SK-N-SH treated with all-trans-retinoic acid at 6 μM for 48 hours (cell line): Measurements from ENCODE around the gene TFDP3.

Experiments
- ATAC-seq: fragments of 200-7000 bp; cut with Tn5 transposase; 3 replicates; pipeline ENCODE4 v1.9.1; 2020; ENCODE audit warnings: mild to moderate bottlenecking, moderate library complexity
- ARNTL ChIP-seq: fragments of 450-650 bp; formaldehyde crosslinking; IDR thresholded peaks from 2 replicates; pipeline ENCODE4 v1.5.0; 2020; ENCODE audit warnings: low read depth, mild to moderate bottlenecking, moderate library complexity, borderline replicate concordance
- BACH2 ChIP-seq: fragments of 250-450 bp; sonication (Bioruptor Pico); IDR thresholded peaks from 2 replicates; pipeline ENCODE4 v1.9.0; 2021; ENCODE audit warnings: mild to moderate bottlenecking, borderline replicate concordance
- CREB5 ChIP-seq: fragments of 250-450 bp; sonication (Bioruptor Pico); IDR thresholded peaks from 2 replicates; pipeline ENCODE4 v1.5.1; 2020; ENCODE audit warnings: low read depth, mild to moderate bottlenecking, moderate library complexity
- CSDC2 ChIP-seq: fragments of 250-450 bp; sonication (Bioruptor Pico); IDR thresholded peaks from 2 replicates; pipeline ENCODE4 v1.5.0; 2020; ENCODE audit warnings: mild to moderate bottlenecking, moderate library complexity
- ESRRG ChIP-seq: fragments of 250-450 bp; sonication (Bioruptor Pico); IDR thresholded peaks from 2 replicates; pipeline ENCODE4 v1.6.1; 2021; ENCODE audit warnings: mild to moderate bottlenecking
- GLIS3 ChIP-seq: fragments of 250-450 bp; sonication (Bioruptor Pico); IDR thresholded peaks from 2 replicates; pipeline ENCODE4 v1.5.0; 2020; ENCODE audit warnings: mild to moderate bottlenecking, moderate library complexity
- ISL1 ChIP-seq: fragments of 250-450 bp; sonication (Bioruptor Pico); IDR thresholded peaks from 2 replicates; pipeline ENCODE4 v2.1.2; 2022; ENCODE audit warnings: mild to moderate bottlenecking, moderate library complexity
- OSR1 ChIP-seq: fragments of 250-450 bp; sonication (Bioruptor Pico); IDR thresholded peaks from 2 replicates; pipeline ENCODE4 v1.8.0; 2022; ENCODE audit warnings: moderate library complexity, mild to moderate bottlenecking, inconsistent platforms
- POU6F1 ChIP-seq: fragments of 250-450 bp; sonication (Bioruptor Pico); IDR thresholded peaks from 2 replicates; pipeline ENCODE4 v1.8.0; 2021; ENCODE audit warnings: low read depth, mild to moderate bottlenecking, moderate library complexity, borderline replicate concordance
- PPARA ChIP-seq: fragments of 250-450 bp; sonication (Bioruptor Pico); IDR thresholded peaks from 2 replicates; pipeline ENCODE4 v1.5.0; 2020; ENCODE audit warnings: mild to moderate bottlenecking, borderline replicate concordance
- RARB ChIP-seq: fragments of 250-450 bp; sonication (Bioruptor Pico); IDR thresholded peaks from 2 replicates; pipeline ENCODE4 v1.8.0; 2021; ENCODE audit warnings: mild to moderate bottlenecking, moderate library complexity
- SNAI2 ChIP-seq: fragments of 250-450 bp; sonication (Bioruptor Pico); IDR thresholded peaks from 2 replicates; pipeline ENCODE4 v1.5.0; 2020; ENCODE audit warnings: mild to moderate bottlenecking, moderate library complexity
- TCF4 ChIP-seq: fragments of 250-450 bp; sonication (Bioruptor Pico); IDR thresholded peaks from 2 replicates; pipeline ENCODE4 v1.8.0; 2021; ENCODE audit warnings: mild to moderate bottlenecking, moderate library complexity, borderline replicate concordance
- TOX ChIP-seq: fragments of 250-450 bp; sonication (Bioruptor Pico); IDR thresholded peaks from 2 replicates; pipeline ENCODE4 v1.8.0; 2021; ENCODE audit warnings: mild to moderate bottlenecking, moderate library complexity, borderline replicate concordance
- ZC3H10 ChIP-seq: fragments of 250-450 bp; sonication (Bioruptor Pico); IDR thresholded peaks from 2 replicates; pipeline ENCODE4 v1.5.1; 2021; ENCODE audit warnings: mild to moderate bottlenecking, moderate library complexity
- ZFP3 ChIP-seq: fragments of 250-450 bp; sonication (Bioruptor Pico); IDR thresholded peaks from 2 replicates; pipeline ENCODE4 v1.5.0; 2020; ENCODE audit warnings: mild to moderate bottlenecking, moderate library complexity
- ZFP30 ChIP-seq: fragments of 450-650 bp; formaldehyde crosslinking; IDR thresholded peaks from 2 replicates; pipeline ENCODE4 v1.5.0; 2022; ENCODE audit warnings: mild to moderate bottlenecking, moderate library complexity
- ZNF565 ChIP-seq: fragments of 450-650 bp; formaldehyde crosslinking; conservative IDR thresholded peaks from 2 replicates; pipeline ENCODE4 v1.5.0; 2020; ENCODE audit warnings: low read depth, mild to moderate bottlenecking, moderate library complexity
- ZNF8 ChIP-seq: fragments of 450-650 bp; formaldehyde crosslinking; IDR thresholded peaks from 2 replicates; pipeline ENCODE4 v1.5.0; 2020; ENCODE audit warnings: mild to moderate bottlenecking, moderate library complexity
- TF ChIP-seq, protein P1 (sequence below): fragments of 250-450 bp; sonication (Bioruptor Pico); IDR thresholded peaks from 2 replicates; pipeline ENCODE4 v1.8.0; 2020; ENCODE audit warnings: mild to moderate bottlenecking, moderate library complexity, borderline replicate concordance
- TF ChIP-seq, protein P2 (sequence below): fragments of 250-450 bp; sonication (Bioruptor Pico); IDR thresholded peaks from 2 replicates; pipeline ENCODE4 v1.5.0; 2020; ENCODE audit warnings: mild to moderate bottlenecking, moderate library complexity
- TF ChIP-seq, protein P3 (sequence below): fragments of 250-450 bp; sonication (Bioruptor Pico); IDR thresholded peaks from 2 replicates; pipeline ENCODE4 v1.5.1; 2021; ENCODE audit warnings: mild to moderate bottlenecking, moderate library complexity

TFDP3 gene

DNA sequence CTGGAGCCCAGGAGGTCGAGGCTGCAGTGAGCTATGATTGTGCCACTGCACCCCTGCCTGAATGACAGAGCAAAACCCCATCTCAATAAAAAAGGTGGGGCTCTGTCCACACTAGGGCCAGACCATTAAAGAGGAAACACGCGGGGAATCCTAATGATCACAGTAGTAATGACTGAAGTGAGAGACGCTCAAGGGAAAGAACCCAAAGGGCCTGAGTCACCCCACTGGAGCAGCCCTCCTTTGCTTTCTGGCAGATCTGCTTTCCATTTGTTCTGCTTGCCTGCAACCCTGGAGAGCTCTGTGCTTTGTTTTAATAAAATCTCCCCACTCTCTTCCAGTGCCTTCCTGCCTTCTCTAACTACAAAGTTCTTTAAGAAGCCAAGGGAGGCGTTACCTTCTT lies 5.0 kb downstream of the TFDP3 start:
- TF ChIP-seq, protein P1, sequence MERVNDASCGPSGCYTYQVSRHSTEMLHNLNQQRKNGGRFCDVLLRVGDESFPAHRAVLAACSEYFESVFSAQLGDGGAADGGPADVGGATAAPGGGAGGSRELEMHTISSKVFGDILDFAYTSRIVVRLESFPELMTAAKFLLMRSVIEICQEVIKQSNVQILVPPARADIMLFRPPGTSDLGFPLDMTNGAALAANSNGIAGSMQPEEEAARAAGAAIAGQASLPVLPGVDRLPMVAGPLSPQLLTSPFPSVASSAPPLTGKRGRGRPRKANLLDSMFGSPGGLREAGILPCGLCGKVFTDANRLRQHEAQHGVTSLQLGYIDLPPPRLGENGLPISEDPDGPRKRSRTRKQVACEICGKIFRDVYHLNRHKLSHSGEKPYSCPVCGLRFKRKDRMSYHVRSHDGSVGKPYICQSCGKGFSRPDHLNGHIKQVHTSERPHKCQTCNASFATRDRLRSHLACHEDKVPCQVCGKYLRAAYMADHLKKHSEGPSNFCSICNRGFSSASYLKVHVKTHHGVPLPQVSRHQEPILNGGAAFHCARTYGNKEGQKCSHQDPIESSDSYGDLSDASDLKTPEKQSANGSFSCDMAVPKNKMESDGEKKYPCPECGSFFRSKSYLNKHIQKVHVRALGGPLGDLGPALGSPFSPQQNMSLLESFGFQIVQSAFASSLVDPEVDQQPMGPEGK (CRISPR knock-in tag) = no peak
- TF ChIP-seq ZFP3 (CRISPR knock-in tag) = no peak
- TF ChIP-seq ZC3H10 = no peak
- no peak for TF ChIP-seq ISL1 (CRISPR knock-in tag)
- no peak for TF ChIP-seq ARNTL (CRISPR knock-in tag)
- TF ChIP-seq TOX (CRISPR knock-in tag) = no peak
- TF ChIP-seq POU6F1 (CRISPR knock-in tag) = no peak
- no peak for TF ChIP-seq ZNF565
- no peak for TF ChIP-seq TCF4
- TF ChIP-seq SNAI2 = no peak
- TF ChIP-seq ZNF8 = no peak
- TF ChIP-seq RARB (CRISPR knock-in tag) = no peak
- TF ChIP-seq ESRRG = no peak
- TF ChIP-seq CREB5 (CRISPR knock-in tag) = no peak
- TF ChIP-seq ZFP30 (CRISPR knock-in tag) = no peak
- TF ChIP-seq OSR1 = no peak
- no peak for TF ChIP-seq CSDC2 (CRISPR knock-in tag)
- TF ChIP-seq, protein P2, sequence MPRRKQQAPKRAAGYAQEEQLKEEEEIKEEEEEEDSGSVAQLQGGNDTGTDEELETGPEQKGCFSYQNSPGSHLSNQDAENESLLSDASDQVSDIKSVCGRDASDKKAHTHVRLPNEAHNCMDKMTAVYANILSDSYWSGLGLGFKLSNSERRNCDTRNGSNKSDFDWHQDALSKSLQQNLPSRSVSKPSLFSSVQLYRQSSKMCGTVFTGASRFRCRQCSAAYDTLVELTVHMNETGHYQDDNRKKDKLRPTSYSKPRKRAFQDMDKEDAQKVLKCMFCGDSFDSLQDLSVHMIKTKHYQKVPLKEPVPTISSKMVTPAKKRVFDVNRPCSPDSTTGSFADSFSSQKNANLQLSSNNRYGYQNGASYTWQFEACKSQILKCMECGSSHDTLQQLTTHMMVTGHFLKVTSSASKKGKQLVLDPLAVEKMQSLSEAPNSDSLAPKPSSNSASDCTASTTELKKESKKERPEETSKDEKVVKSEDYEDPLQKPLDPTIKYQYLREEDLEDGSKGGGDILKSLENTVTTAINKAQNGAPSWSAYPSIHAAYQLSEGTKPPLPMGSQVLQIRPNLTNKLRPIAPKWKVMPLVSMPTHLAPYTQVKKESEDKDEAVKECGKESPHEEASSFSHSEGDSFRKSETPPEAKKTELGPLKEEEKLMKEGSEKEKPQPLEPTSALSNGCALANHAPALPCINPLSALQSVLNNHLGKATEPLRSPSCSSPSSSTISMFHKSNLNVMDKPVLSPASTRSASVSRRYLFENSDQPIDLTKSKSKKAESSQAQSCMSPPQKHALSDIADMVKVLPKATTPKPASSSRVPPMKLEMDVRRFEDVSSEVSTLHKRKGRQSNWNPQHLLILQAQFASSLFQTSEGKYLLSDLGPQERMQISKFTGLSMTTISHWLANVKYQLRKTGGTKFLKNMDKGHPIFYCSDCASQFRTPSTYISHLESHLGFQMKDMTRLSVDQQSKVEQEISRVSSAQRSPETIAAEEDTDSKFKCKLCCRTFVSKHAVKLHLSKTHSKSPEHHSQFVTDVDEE (CRISPR knock-in tag) = no peak
- TF ChIP-seq BACH2 (CRISPR knock-in tag) = no peak
- TF ChIP-seq, protein P3, sequence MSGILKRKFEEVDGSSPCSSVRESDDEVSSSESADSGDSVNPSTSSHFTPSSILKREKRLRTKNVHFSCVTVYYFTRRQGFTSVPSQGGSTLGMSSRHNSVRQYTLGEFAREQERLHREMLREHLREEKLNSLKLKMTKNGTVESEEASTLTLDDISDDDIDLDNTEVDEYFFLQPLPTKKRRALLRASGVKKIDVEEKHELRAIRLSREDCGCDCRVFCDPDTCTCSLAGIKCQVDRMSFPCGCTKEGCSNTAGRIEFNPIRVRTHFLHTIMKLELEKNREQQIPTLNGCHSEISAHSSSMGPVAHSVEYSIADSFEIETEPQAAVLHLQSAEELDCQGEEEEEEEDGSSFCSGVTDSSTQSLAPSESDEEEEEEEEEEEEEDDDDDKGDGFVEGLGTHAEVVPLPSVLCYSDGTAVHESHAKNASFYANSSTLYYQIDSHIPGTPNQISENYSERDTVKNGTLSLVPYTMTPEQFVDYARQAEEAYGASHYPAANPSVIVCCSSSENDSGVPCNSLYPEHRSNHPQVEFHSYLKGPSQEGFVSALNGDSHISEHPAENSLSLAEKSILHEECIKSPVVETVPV (CRISPR knock-in tag) = no peak
- ATAC-seq = no peak

- TF ChIP-seq ESRRG (no peak), ZNF565 (no peak), ISL1 (CRISPR knock-in tag) (no peak), ZFP30 (CRISPR knock-in tag) (no peak), ZC3H10 (no peak)
- TF ChIP-seq, protein P1 (CRISPR knock-in tag) = no peak
- ATAC-seq = no peak
Observed at GRCh38 chrX:133207751-133208150, 10.4 kb downstream of the TFDP3 start.

GRCh38 chrX:133191739-133192039 lies 26.5 kb downstream of the TFDP3 start:
- no peak for ATAC-seq
- TF ChIP-seq, protein P1 (CRISPR knock-in tag) = no peak
- TF ChIP-seq SNAI2 (no peak), BACH2 (CRISPR knock-in tag) (no peak), PPARA (no peak), RARB (CRISPR knock-in tag) (no peak), ESRRG (no peak), GLIS3 (CRISPR knock-in tag) (no peak), ZNF8 (no peak)
- TF ChIP-seq, protein P2 (CRISPR knock-in tag) = no peak
